ENCODE data around the gene ENTPD6.
"Not testable (repeated sequence)": the region's sequence is repeated elsewhere in the genome, so short reads cannot be mapped to it uniquely, and the experiment has no call there.

GRCh38 chr20:25241659-25241955 is 46.1 kb downstream of the ENTPD6 start:
- not testable (repeated sequence) for TF ChIP-seq POLR2A, CTCF (IDR thresholded peaks at IDR 0.05)

All from transverse colon (tissue), 3 donors.